Mucosa of rectum (tissue), 2 donors: ENCODE measurements around the gene PSG1.
"Not testable (repeated sequence)": the region's sequence is repeated elsewhere in the genome, so short reads cannot be mapped to it uniquely, and the experiment has no call there.

Source experiments
- H3K27ac ChIP-seq, 2 donors: one replicate each; pipeline ENCODE4 v1.7.0; 2013; ENCODE audit warnings: inconsistent platforms in 2 of 2, low read depth in 2 of 2, low read length in 2 of 2
- H3K27me3 ChIP-seq, 2 donors: one replicate each; pipeline ENCODE4 v1.7.0; 2013; ENCODE audit warnings: low read length in 2 of 2; ENCODE audit not compliant: control insufficient read depth in 2 of 2, insufficient read depth in 2 of 2
- H3K36me3 ChIP-seq, 2 donors: one replicate each; pipeline ENCODE4 v1.7.0; 2013; ENCODE audit warnings: low read length in 2 of 2; ENCODE audit not compliant: control insufficient read depth in 2 of 2, insufficient read depth in 2 of 2
- H3K4me1 ChIP-seq, 2 donors: one replicate each; pipeline ENCODE4 v1.7.0; 2013; ENCODE audit warnings: low read length in 2 of 2, mild to moderate bottlenecking in 1 of 2; ENCODE audit not compliant: control insufficient read depth in 2 of 2, insufficient read depth in 2 of 2
- H3K4me3 ChIP-seq, 2 donors: one replicate each; pipeline ENCODE4 v1.7.0; 2013; ENCODE audit warnings: low read length in 2 of 2
- H3K9ac ChIP-seq, 2 donors: one replicate each; pipeline ENCODE4 v1.7.0; 2013; ENCODE audit warnings: low read length in 2 of 2, low read depth in 1 of 2, mild to moderate bottlenecking in 1 of 2
- H3K9me3 ChIP-seq, 2 donors: one replicate each; pipeline ENCODE4 v1.7.0; 2013; ENCODE audit warnings: low read length in 2 of 2; ENCODE audit not compliant: control insufficient read depth in 2 of 2
- donor health status: healthy.
- donor health status: Normal muscosa, but diverticular disease.

PSG1 gene

GRCh38 chr19:42856866-42857543 is 22.5 kb downstream of the PSG1 start:
- H3K9ac ChIP-seq, H3K4me3 ChIP-seq, H3K4me1 ChIP-seq, H3K9me3 ChIP-seq, H3K27ac ChIP-seq, H3K36me3 ChIP-seq, H3K27me3 ChIP-seq: not testable (repeated sequence)

GRCh38 chr19:42854745-42855144 is 24.8 kb downstream of the PSG1 start:
- H3K27me3 ChIP-seq, H3K36me3 ChIP-seq, H3K4me3 ChIP-seq, H3K9me3 ChIP-seq, H3K9ac ChIP-seq, H3K27ac ChIP-seq, H3K4me1 ChIP-seq: not testable (repeated sequence)

GRCh38 chr19:42853231-42853630 is 26.3 kb downstream of the PSG1 start:
- H3K27me3 ChIP-seq, H3K4me3 ChIP-seq, H3K36me3 ChIP-seq, H3K9ac ChIP-seq, H3K27ac ChIP-seq, H3K4me1 ChIP-seq, H3K9me3 ChIP-seq: not testable (repeated sequence)

DNA sequence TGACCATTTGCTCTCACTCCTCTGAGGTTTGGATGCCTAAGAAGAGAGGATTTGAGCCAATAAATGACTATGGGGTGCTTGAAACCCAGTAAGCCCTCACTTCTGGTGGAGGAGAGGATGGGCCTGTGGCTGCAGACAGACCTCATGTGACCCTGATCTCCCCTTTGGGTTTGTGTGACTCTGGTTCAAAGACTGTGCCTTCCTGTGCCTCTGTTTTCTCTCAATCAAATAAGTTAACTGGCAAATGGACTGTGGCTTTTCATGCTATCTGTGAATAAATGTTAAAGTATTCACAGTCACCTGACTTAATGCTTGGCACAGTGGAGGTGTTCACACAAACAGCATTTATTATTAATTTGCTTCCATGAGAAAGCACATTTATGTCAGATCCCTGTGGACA is 26.7 kb downstream of the PSG1 start:
- H3K9me3 ChIP-seq, H3K36me3 ChIP-seq, H3K4me3 ChIP-seq, H3K27me3 ChIP-seq, H3K9ac ChIP-seq, H3K4me1 ChIP-seq, H3K27ac ChIP-seq: not testable (repeated sequence)

DNA sequence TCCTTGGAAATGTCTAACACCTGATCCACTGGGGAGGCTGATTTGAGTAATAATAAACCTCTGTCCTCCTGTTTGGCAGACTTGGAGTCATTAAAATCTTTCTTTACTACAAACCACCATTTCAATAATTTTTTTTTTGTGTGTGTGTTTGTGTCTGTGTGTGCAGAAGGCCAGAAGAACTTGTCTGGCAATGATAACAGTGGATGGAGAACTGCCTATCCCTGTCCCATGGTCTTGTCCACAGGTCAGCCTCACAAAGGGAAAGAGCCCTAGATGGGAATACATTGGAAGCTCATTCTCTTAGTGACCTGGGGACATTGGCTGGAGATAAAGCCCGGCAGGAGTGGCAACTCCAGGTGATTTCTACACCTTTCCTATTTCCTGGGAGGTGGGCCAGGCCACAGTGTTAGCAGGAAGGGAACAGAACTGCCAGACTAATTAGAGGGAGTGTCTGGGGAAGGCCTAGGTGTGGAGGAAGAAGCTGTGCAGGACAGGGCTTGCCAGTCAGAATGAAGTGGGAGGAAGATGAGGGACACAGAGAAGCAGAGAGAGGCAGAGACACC is 27.7 kb downstream of the PSG1 start:
- not testable (repeated sequence) for H3K4me3 ChIP-seq, H3K4me1 ChIP-seq, H3K27ac ChIP-seq, H3K36me3 ChIP-seq, H3K9ac ChIP-seq, H3K9me3 ChIP-seq, H3K27me3 ChIP-seq

GRCh38 chr19:42850981-42851717 is 28.4 kb downstream of the PSG1 start:
- H3K4me1 ChIP-seq, result no peaks in the 10 kb centered on the region
- no peak overlapping the region for H3K4me3 ChIP-seq
- no peaks in the 10 kb centered on the region for H3K9me3 ChIP-seq
- no peaks in the 10 kb centered on the region for H3K36me3 ChIP-seq
- H3K9ac ChIP-seq, result no peak overlapping the region
- no peak overlapping the region for H3K27ac ChIP-seq
- no peaks in the 10 kb centered on the region for H3K27me3 ChIP-seq

GRCh38 chr19:42846597-42846996 is 32.9 kb downstream of the PSG1 start:
- H3K27ac ChIP-seq, result no peak overlapping the region
- H3K27me3 ChIP-seq, result no peaks in the 10 kb centered on the region
- H3K9ac ChIP-seq, result no peak overlapping the region

DNA sequence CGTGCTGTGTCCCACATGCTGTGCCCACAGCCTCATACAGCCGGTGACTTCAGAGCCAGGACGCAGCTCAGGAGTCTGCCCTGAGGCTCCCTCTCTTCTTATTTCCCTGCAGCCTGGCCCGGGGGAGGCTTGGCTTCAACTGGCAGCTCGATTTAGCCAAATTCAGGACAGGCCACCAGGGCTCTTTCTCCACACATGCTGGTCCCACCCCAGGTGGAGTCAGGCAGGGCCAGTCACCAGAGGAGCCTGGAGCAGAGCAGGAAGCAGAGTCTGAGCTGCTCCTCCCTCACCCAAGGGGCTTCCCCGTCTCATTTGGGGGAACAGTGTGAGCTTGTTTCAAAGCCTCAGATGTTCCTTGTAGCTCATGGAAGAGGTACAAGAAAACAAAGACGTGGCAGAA is 35.9 kb downstream of the PSG1 start:
- not testable (repeated sequence) for H3K36me3 ChIP-seq, H3K9me3 ChIP-seq, H3K4me3 ChIP-seq, H3K9ac ChIP-seq, H3K27me3 ChIP-seq, H3K4me1 ChIP-seq, H3K27ac ChIP-seq

More at GRCh38 chr19:42846597-42846996, 32.9 kb downstream of the PSG1 start:
- Histone ChIP-seq H3K4me3 (no peak overlapping the region), H3K36me3 (no peaks in the 10 kb centered on the region), H3K4me1 (no peaks in the 10 kb centered on the region), H3K9me3 (no peaks in the 10 kb centered on the region)

DNA sequence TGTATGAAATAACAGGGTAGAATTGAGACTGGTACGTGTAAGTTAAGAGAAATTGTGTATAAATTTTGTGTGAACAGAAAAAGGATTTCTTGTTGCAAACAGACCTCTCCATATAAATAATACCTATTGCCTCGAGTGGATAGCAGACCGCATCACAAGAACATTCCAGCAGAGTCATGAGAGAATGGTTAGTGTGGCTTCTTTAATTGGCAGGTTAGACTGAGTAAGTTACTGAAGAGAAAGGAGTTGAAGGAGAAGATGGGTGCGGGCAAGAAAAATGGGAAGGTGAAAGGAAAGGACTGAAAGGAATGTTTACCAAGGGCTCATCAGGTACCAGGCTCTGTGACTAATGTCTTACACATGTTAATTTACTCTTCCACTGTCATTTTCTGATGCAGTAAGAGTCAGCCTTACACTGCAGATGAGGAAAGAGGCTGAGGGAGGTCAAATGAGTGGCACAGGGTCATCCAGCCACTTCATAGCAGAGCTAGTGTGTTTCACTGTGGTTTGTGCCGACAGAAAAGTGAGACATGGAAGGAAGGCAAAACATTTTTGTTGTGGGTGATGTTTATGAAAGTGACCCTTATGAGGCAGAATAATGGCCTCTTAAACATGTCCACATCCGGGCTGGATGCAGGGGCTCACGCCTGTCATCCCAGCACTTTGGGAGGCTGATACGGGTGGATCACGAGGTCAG is 46.6 kb downstream of the PSG1 start:
- H3K9ac ChIP-seq, H3K36me3 ChIP-seq, H3K27me3 ChIP-seq, H3K4me3 ChIP-seq, H3K4me1 ChIP-seq, H3K27ac ChIP-seq, H3K9me3 ChIP-seq: not testable (repeated sequence)

- H3K4me3 ChIP-seq, H3K27ac ChIP-seq, H3K9me3 ChIP-seq, H3K36me3 ChIP-seq, H3K9ac ChIP-seq, H3K4me1 ChIP-seq, H3K27me3 ChIP-seq: not testable (repeated sequence)
Observed at GRCh38 chr19:42832023-42832680, 47.4 kb downstream of the PSG1 start.
